ENCODE data around the gene TRPM4. TPM values are rescaled to one million over a fixed set of nuclear protein-coding genes. Genes with fewer than 3 reads are reported as not detected.

TRPM4 gene
- total RNA-seq, 1 experiment from 2014 or later = 30.0 TPM

GRCh38 chr19:49190781-49191180 lies 33.2 kb downstream of the TRPM4 start:
- no peak overlapping the region for H3K4me3 ChIP-seq (ENCODE audit: low read length)
- TF ChIP-seq, protein P1, sequence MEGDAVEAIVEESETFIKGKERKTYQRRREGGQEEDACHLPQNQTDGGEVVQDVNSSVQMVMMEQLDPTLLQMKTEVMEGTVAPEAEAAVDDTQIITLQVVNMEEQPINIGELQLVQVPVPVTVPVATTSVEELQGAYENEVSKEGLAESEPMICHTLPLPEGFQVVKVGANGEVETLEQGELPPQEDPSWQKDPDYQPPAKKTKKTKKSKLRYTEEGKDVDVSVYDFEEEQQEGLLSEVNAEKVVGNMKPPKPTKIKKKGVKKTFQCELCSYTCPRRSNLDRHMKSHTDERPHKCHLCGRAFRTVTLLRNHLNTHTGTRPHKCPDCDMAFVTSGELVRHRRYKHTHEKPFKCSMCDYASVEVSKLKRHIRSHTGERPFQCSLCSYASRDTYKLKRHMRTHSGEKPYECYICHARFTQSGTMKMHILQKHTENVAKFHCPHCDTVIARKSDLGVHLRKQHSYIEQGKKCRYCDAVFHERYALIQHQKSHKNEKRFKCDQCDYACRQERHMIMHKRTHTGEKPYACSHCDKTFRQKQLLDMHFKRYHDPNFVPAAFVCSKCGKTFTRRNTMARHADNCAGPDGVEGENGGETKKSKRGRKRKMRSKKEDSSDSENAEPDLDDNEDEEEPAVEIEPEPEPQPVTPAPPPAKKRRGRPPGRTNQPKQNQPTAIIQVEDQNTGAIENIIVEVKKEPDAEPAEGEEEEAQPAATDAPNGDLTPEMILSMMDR (conservative IDR thresholded peaks at IDR 0.05; ENCODE audit: low read depth, low read length) = no peak
- TF ChIP-seq EZH2phosphoT487 (IDR thresholded peaks at IDR 0.05; ENCODE audit: borderline replicate concordance, low read length) (no peak), EZH2 (IDR thresholded peaks at IDR 0.05; ENCODE audit: low read length, unreplicated experiment) (no peak)
- ChIA-PET CTCF (no interaction called here), POLR2A (ENCODE audit: unreplicated experiment) (no interaction called here)
- no peaks in the 10 kb centered on the region for H3K27me3 ChIP-seq (ENCODE audit: low read length)
- intact Hi-C loops (cut with micrococcal nuclease) = no loop called here
- H3K9ac ChIP-seq (ENCODE audit: low read length) = no peak overlapping the region
- H3K27ac ChIP-seq (ENCODE audit: low read length) = no peak overlapping the region
- H3K36me3 ChIP-seq (ENCODE audit: low read depth, low read length) = peaks cover 27% of the 10 kb centered on the region
- H3F3A ChIP-seq (ENCODE audit: low read length, unreplicated experiment) = no peaks in the 10 kb centered on the region
- no peak overlapping the region for H3K4me2 ChIP-seq (ENCODE audit: low read length)
- H3K79me2 ChIP-seq (ENCODE audit: low read length) = no peaks in the 10 kb centered on the region
- H2AFZ ChIP-seq (ENCODE audit: low read length) = no peak overlapping the region
- no peaks in the 10 kb centered on the region for H4K20me1 ChIP-seq (ENCODE audit: low read length)
- H3K9me2 ChIP-seq (replicated peaks; ENCODE audit: low read length) = no peaks in the 10 kb centered on the region
- DNase-seq = no peak
- no TSS peak for BruUV-seq (replicated peaks)
- no peaks in the 10 kb centered on the region for H3K9me3 ChIP-seq (ENCODE audit: low read length)
- no peak for ATAC-seq
- H3K4me1 ChIP-seq (ENCODE audit: insufficient read depth, low read length) = no peaks in the 10 kb centered on the region

DNA sequence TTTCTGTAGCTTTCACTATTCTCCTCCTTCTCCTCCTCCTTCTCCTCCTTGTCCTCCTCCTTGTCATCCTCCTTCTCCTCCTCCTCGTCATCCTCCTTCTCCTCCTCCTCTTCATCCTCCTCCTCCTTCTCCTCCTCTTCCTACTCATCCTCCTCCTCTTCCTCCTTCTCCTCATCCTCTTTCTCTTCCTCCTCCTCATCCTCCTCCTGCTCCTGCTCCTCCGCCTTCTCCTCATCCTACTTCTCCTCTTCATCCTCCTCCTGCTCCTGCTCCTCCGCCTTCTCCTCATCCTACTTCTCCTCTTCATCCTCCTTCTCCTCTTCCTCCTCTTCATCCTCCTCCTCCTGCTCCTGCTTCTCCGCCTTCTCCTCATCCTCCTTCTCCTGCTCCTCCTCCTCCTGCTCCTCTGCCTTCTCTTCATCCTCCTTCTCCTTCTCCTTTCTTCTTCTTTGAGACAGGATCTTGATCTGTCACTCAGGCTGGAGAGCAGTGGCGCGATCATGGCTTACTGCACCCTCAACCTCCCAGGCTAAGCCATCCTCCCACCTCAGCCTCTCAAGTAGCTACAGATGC lies 36.3 kb downstream of the TRPM4 start:
- H3K79me2 ChIP-seq (ENCODE audit: low read length) = no peaks in the 10 kb centered on the region
- ChIA-PET POLR2A (ENCODE audit: unreplicated experiment) (no interaction called here), CTCF (no interaction called here)
- no peak for TF ChIP-seq EZH2phosphoT487 (IDR thresholded peaks at IDR 0.05; ENCODE audit: borderline replicate concordance, low read length)
- no peak for TF ChIP-seq EZH2 (IDR thresholded peaks at IDR 0.05; ENCODE audit: low read length, unreplicated experiment)
- TF ChIP-seq, protein P1 (conservative IDR thresholded peaks at IDR 0.05; ENCODE audit: low read depth, low read length) = no peak
- intact Hi-C loops (cut with micrococcal nuclease) = no loop called here
- no peaks in the 10 kb centered on the region for H3K9me2 ChIP-seq (replicated peaks; ENCODE audit: low read length)
- H3F3A ChIP-seq (ENCODE audit: low read length, unreplicated experiment) = no peaks in the 10 kb centered on the region
- DNase-seq = no peak
- no peaks in the 10 kb centered on the region for H4K20me1 ChIP-seq (ENCODE audit: low read length)
- no peak overlapping the region for H3K9ac ChIP-seq (ENCODE audit: low read length)
- no peaks in the 10 kb centered on the region for H3K9me3 ChIP-seq (ENCODE audit: low read length)
- no peak overlapping the region for H2AFZ ChIP-seq (ENCODE audit: low read length)
- H3K4me3 ChIP-seq (ENCODE audit: low read length) = no peak overlapping the region
- H3K27me3 ChIP-seq (ENCODE audit: low read length) = no peaks in the 10 kb centered on the region
- H3K36me3 ChIP-seq (ENCODE audit: low read depth, low read length) = peaks cover 20% of the 10 kb centered on the region
- no peak for ATAC-seq
- no peak overlapping the region for H3K4me2 ChIP-seq (ENCODE audit: low read length)
- H3K4me1 ChIP-seq (ENCODE audit: insufficient read depth, low read length) = peaks cover 4% of the 10 kb centered on the region; the same call in 1 of the 2 replicates
- H3K27ac ChIP-seq (ENCODE audit: low read length) = no peak overlapping the region
- no TSS peak for BruUV-seq (replicated peaks)

- no peaks in the 10 kb centered on the region for H3F3A ChIP-seq (ENCODE audit: low read length, unreplicated experiment)
- H3K9me2 ChIP-seq (replicated peaks; ENCODE audit: low read length) = no peaks in the 10 kb centered on the region
- H3K9ac ChIP-seq (ENCODE audit: low read length) = no peak overlapping the region
- H3K27ac ChIP-seq (ENCODE audit: low read length) = no peak overlapping the region
- BruUV-seq (replicated peaks) = no TSS peak
- H3K4me2 ChIP-seq (ENCODE audit: low read length) = no peak overlapping the region
- no peaks in the 10 kb centered on the region for H4K20me1 ChIP-seq (ENCODE audit: low read length)
- ATAC-seq (no peak), DNase-seq (no peak)
- intact Hi-C loops (cut with micrococcal nuclease) = no loop called here
- peaks cover 6% of the 10 kb centered on the region; the same call in 1 of the 2 replicates for H3K4me1 ChIP-seq (ENCODE audit: insufficient read depth, low read length)
- no peak overlapping the region for H3K4me3 ChIP-seq (ENCODE audit: low read length)
- no peaks in the 10 kb centered on the region for H3K79me2 ChIP-seq (ENCODE audit: low read length)
- H3K27me3 ChIP-seq (ENCODE audit: low read length) = no peaks in the 10 kb centered on the region
- TF ChIP-seq EZH2phosphoT487 (IDR thresholded peaks at IDR 0.05; ENCODE audit: borderline replicate concordance, low read length) = no peak
- no peak for TF ChIP-seq EZH2 (IDR thresholded peaks at IDR 0.05; ENCODE audit: low read length, unreplicated experiment)
- TF ChIP-seq, protein P1 (conservative IDR thresholded peaks at IDR 0.05; ENCODE audit: low read depth, low read length) = no peak
- ChIA-PET POLR2A (ENCODE audit: unreplicated experiment) (no interaction called here), CTCF (interaction anchor here (0.5 kb wide), 1 partner anchor 63 kb away, joined by 3 read pairs; no protein-coding TSS in a partner anchor)
- peaks cover 15% of the 10 kb centered on the region for H3K36me3 ChIP-seq (ENCODE audit: low read depth, low read length)
- no peak overlapping the region for H2AFZ ChIP-seq (ENCODE audit: low read length)
- H3K9me3 ChIP-seq (ENCODE audit: low read length) = no peaks in the 10 kb centered on the region
Observed at GRCh38 chr19:49194408-49194807, 36.8 kb downstream of the TRPM4 start.

All from PC-3 (cell line).